ENCODE data around the gene TEX19.
"Not testable (repeated sequence)": the region's sequence is repeated elsewhere in the genome, so short reads cannot be mapped to it uniquely, and the experiment has no call there.

TEX19 gene

DNA sequence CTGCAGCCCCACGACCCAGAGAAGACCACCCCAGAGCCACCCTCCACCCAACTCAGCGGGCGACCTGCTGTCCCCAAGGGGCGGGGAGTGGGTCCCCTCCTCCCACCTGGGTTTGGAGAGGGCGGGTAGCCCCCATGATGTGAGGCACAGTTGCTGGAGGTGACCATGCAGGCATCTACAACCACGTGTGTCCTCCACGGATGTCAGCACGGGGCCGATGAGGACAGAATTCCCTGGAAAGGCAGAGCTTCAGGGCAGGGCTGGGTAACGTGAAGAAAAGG, 19.6 kb downstream of the TEX19 start:
- Histone ChIP-seq H3K36me3 (replicated peaks) (no peaks in the 10 kb centered on the region), H3K4me3 (no peak overlapping the region), H3K27me3 (ENCODE audit: low read depth) (no peaks in the 10 kb centered on the region), H3K9me3 (no peaks in the 10 kb centered on the region), H3K4me1 (no peaks in the 10 kb centered on the region)
- no peak for DNase-seq (ENCODE audit: low spot score in 2 of 2)
- in situ Hi-C loops (cut with MboI; ENCODE audit: low sequenced_read_pairs): no loop called here

DNA sequence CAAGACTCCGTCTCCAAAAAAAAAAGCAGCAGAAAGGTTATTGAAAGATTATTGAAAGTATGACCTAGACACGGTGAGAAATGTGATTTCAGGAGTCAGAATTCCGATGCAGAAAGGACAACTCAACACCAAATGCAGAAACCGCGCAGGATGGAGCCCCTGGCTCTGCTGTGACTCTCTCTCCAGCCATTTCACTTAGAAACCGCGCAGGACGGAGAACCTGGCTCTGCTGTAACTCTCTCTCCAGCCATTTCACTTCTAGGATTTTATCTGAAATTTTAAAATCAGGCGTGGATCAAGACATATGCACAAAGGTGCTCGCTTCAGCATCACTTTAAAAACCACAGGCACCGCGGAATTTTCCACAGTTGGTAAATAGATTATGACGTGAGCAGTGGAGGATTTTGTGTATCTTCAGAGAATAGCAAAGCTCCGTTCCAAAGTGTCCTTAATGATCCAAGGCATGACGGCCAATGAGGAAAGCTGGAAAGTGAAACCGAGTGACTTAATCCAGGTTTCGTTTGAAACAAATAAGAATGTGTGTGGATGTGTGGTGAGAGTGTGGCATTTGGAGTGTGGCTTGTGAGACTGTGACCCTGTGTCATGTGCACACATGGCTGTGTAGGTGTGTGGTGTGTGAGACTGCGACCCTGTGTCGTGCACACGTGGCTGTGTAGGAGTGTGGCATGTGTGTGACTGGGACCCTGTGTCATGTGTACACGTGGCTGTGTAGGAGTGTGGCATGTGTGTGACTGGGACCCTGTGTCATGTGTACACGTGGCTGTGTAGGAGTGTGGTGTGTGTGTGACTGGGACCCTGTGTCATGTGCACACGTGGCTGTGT, 22.0 kb downstream of the TEX19 start:
- in situ Hi-C loops (cut with MboI; ENCODE audit: low sequenced_read_pairs): no loop called here
- DNase-seq (ENCODE audit: low spot score in 2 of 2): no peak

DNA sequence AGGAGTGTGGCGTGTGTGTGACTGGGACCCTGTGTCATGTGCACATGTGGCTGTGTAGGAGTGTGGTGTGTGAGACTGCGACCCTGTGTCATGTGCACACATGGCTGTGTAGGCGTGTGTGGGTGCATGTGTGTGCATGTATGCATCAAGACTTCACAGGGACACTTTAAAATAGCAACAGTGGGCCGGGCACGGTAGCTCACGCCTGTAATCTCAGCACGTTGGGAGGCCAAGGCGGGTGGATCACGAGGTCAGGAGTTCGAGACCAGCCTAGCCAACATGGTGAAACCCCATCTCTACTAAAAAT, 22.6 kb downstream of the TEX19 start:
- H3K4me3 ChIP-seq; H3K9me3 ChIP-seq; H3K27me3 ChIP-seq (ENCODE audit: low read depth); H3K4me1 ChIP-seq; DNase-seq (ENCODE audit: low spot score in 2 of 2); in situ Hi-C loops (cut with MboI; ENCODE audit: low sequenced_read_pairs); H3K36me3 ChIP-seq (replicated peaks): not testable (repeated sequence)

More for the DNA sequence above, 22.0 kb downstream of the TEX19 start:
- Histone ChIP-seq H3K9me3 (no peaks in the 10 kb centered on the region), H3K27me3 (ENCODE audit: low read depth) (no peaks in the 10 kb centered on the region), H3K4me3 (no peak overlapping the region), H3K36me3 (replicated peaks) (no peaks in the 10 kb centered on the region), H3K4me1 (no peaks in the 10 kb centered on the region)

DNA sequence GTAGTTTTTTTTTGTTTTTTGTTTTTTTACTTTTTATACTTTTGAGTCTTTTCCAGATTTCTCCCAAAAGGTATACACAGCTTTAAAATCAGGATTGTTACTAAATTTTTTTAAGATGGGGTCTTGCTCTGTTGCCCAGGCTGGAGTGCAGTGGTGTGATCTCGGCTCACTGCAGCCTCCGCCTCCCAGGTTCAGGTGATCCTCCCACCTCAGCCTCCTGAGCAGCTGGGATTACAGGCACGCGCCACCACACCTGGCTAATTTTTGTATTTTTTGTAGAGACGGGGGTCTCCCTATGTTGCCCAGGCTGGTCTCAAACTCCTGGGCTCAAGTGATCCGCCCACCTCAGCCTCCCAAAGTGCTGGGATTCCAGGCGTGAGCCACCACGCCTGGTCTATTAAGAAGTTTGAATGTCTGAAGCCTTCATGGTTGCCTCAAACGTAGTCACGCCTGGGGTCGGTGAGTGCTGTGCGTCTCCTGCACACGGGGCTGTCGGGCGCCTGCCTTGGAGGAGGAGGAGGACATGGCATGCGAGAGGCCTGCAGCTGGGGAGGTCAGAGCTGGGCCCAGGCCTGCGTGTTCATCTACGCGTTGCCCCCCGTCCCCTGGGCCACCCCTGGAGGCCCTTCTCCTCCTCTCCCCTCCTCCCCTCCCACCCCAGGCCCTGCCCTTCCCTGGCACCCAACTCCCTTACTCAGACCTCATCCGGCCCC, 23.3 kb downstream of the TEX19 start:
- H3K4me3 ChIP-seq; H3K27me3 ChIP-seq (ENCODE audit: low read depth); H3K36me3 ChIP-seq (replicated peaks); in situ Hi-C loops (cut with MboI; ENCODE audit: low sequenced_read_pairs); H3K9me3 ChIP-seq; H3K4me1 ChIP-seq; DNase-seq (ENCODE audit: low spot score in 2 of 2): not testable (repeated sequence)

DNA sequence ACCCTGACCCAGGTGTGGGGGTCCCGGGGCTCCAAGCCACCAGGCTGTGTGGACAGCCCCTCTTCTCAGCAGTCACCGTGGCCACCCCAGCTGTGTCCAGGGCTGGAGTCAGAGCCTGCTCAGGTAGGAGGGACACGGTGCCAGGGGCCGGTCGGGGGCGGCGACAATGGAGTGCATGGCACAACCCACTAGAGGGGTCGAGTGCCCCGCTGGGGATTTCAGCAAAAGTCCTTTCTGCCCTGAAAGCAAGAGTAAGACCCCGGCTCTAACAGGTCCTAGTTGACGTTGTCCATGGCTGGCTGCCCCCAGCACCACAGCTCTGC, 23.8 kb downstream of the TEX19 start:
- no peaks in the 10 kb centered on the region for H3K36me3 ChIP-seq (replicated peaks)
- in situ Hi-C loops (cut with MboI; ENCODE audit: low sequenced_read_pairs): no loop called here
- H3K4me1 ChIP-seq: no peaks in the 10 kb centered on the region
- H3K4me3 ChIP-seq: no peak overlapping the region
- no peak for DNase-seq (ENCODE audit: low spot score in 2 of 2)
- H3K9me3 ChIP-seq: no peaks in the 10 kb centered on the region
- H3K27me3 ChIP-seq (ENCODE audit: low read depth): peaks cover 6% of the 10 kb centered on the region; the same call in 1 of the 2 replicates

DNA sequence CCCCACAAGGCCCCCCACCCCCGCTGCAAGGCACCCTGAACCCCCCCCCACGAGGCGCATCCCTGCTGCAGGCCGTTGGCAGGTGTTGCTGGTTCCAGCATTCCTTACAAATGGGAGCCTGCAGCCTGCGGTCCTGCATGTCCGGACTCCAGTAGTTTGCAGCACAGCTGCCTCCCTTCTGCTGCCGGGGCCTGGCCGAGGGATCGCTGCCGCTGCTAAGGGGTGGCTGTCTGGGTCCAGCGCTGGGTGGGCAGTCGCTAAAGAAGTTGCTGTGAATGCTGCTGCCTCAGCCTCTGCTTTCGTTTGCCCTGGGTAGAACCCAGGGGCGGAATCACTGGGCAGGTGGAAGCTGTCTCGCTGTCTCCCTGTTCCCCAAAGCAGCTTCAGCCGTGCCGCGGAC, 24.4 kb downstream of the TEX19 start:
- H3K9me3 ChIP-seq: no peaks in the 10 kb centered on the region
- H3K27me3 ChIP-seq (ENCODE audit: low read depth): peaks cover 6% of the 10 kb centered on the region; the same call in 1 of the 2 replicates
- in situ Hi-C loops (cut with MboI; ENCODE audit: low sequenced_read_pairs): no loop called here
- no peaks in the 10 kb centered on the region for H3K4me1 ChIP-seq
- DNase-seq (ENCODE audit: low spot score in 2 of 2): no peak
- H3K4me3 ChIP-seq: no peak overlapping the region
- H3K36me3 ChIP-seq (replicated peaks): no peaks in the 10 kb centered on the region

DNA sequence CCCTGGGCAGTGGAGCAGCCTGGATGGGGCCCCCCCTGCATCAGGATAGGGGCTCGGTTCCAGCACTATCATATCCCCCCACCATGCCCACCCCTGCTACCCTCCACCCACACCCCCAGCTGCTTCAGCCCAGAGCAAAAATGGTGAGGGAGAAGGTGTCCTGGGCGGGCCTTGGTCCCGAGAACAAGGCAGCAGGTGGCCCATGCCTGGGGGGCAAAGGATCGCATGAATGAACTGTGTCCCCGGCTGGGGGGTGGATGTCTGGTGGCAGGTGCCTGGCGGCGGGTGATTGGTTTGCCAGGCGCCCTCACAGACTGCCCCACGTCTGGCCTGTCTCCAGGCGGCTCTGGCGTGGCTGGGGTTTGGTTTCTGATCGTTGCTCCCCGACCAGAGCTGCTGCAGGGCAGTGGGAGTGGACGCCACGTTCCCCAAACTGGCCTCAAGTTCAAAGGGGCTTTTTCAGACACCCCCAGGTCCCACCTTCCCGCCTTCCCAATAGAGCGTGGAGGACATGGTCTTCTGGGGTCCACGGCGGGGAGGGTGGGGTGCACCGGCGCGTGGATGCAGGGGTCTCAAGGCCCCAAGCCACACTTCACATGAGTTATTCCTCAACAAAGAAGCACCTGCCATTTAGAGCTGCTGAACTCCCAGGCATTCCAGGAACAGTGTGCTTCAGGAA, 25.1 kb downstream of the TEX19 start:
- in situ Hi-C loops (cut with MboI; ENCODE audit: low sequenced_read_pairs): no loop called here
- no peak for DNase-seq (ENCODE audit: low spot score in 2 of 2)
- H3K4me3 ChIP-seq: no peak overlapping the region
- H3K36me3 ChIP-seq (replicated peaks): no peaks in the 10 kb centered on the region
- H3K27me3 ChIP-seq (ENCODE audit: low read depth): peaks cover 6% of the 10 kb centered on the region; the same call in 1 of the 2 replicates
- H3K4me1 ChIP-seq: no peaks in the 10 kb centered on the region
- H3K9me3 ChIP-seq: no peaks in the 10 kb centered on the region

DNA sequence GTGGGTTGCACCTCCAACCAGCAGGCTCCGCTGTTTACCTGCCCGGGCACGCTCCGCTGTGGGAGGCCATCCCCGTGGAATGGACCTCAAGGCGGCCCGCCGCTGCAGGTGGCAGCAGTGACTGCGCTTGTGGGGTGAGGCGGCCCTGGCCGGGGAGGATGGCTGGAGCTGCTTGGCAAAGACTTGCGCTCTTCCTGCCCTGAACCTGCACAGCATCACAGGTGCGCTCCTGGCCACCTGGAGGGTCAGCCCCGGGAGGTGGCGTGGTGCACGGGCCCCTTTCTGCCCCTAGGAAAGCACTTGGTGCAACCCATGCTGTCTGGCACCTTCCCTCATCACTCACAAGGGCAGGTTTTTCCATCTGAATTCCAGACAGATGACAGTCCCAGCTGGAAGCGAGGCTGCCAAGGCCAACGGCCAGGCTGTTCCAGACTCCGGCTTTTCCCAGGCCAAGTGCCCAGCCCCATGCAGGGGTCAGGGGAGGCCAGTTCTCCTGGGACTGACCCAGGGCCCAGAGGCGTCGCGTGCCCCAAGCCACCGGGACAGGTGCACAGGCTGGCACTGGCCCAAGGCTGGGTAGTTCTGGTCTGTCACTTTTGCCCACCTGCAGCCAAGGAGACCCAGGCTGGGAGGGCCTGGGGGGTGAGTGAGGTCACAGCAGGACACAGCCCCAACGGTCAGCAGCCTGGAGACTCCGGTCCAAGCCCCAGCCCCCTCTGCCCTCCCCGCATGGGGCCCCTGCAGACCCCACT, 25.9 kb downstream of the TEX19 start:
- H3K36me3 ChIP-seq (replicated peaks): no peaks in the 10 kb centered on the region
- no peaks in the 10 kb centered on the region for H3K9me3 ChIP-seq
- H3K4me3 ChIP-seq: no peak overlapping the region
- in situ Hi-C loops (cut with MboI; ENCODE audit: low sequenced_read_pairs): no loop called here
- DNase-seq (ENCODE audit: low spot score in 2 of 2): no peak
- H3K27me3 ChIP-seq (ENCODE audit: low read depth): peaks cover 6% of the 10 kb centered on the region; the same call in 1 of the 2 replicates
- H3K4me1 ChIP-seq: no peaks in the 10 kb centered on the region

DNA sequence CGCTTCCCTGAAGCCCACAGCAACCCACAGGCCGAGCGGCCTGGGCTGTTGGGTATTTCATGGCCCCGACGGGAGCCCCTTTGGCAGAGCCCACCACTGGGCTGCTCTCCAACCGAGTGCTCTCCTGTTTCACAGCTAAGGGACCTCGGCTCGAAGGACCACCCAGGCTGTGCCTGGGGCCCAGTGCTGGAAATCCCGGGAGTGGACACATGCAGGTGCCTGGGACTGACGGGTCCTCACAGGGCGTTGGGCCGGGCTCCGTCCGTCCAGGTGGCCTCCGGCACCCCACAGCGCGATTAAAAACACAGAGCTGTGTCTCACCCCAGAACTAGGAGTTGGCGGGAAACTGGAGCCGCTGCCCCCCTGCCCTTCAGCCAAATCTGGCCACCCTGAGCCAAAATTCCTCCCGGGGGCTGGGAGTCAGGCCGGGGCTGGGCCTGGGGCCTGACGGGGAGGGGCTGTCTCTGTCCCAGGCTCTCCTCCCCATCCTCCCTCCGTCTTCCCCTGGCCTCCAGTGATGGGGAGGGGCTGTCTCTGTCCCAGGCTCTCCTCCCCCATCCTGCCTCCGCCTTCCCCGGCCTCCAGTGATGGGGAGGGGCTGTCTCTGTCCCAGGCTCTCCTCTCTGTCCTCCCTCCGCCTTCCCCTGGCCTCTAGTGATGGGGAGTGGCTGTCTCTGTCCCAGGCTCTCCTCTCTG, 26.7 kb downstream of the TEX19 start:
- in situ Hi-C loops (cut with MboI; ENCODE audit: low sequenced_read_pairs): no loop called here
- DNase-seq (ENCODE audit: low spot score in 2 of 2): no peak
- no peaks in the 10 kb centered on the region for H3K36me3 ChIP-seq (replicated peaks)

DNA sequence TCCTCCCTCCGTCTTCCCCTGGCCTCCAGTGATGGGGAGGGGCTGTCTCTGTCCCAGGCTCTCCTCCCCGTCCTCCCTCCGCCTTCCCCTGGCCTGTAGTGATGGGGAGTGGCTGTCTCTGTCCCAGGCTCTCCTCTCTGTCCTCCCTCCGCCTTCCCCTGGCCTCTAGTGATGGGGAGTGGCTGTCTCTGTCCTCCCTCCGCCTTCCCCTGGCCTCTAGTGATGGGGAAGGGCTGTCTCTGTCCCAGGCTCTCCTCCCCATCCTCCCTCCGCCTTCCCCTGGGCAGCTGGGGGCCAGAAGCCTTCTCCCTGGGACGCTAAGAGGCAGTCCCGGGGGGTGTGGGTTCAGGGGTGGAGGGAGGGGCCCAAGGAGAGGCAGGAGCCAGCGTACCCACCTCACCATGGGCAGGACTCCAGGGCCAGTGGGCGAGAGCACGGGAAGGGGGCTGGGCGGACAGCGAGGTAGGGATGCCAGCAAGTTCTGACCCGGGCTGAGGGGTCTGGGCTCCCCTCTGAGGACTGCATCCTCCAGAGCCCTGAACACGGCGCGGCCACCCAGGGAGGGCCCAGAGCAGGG, 27.3 kb downstream of the TEX19 start:
- no peak for DNase-seq (ENCODE audit: low spot score in 2 of 2)
- Histone ChIP-seq H3K27me3 (ENCODE audit: low read depth) (peaks cover 6% of the 10 kb centered on the region; the same call in 1 of the 2 replicates), H3K4me3 (no peak overlapping the region), H3K36me3 (replicated peaks) (no peaks in the 10 kb centered on the region), H3K4me1 (no peaks in the 10 kb centered on the region), H3K9me3 (no peaks in the 10 kb centered on the region)
- in situ Hi-C loops (cut with MboI; ENCODE audit: low sequenced_read_pairs): no loop called here

More for the DNA sequence above, 26.7 kb downstream of the TEX19 start:
- Histone ChIP-seq H3K4me1 (no peaks in the 10 kb centered on the region), H3K9me3 (no peaks in the 10 kb centered on the region), H3K27me3 (ENCODE audit: low read depth) (peaks cover 6% of the 10 kb centered on the region; the same call in 1 of the 2 replicates), H3K4me3 (no peak overlapping the region)

DNA sequence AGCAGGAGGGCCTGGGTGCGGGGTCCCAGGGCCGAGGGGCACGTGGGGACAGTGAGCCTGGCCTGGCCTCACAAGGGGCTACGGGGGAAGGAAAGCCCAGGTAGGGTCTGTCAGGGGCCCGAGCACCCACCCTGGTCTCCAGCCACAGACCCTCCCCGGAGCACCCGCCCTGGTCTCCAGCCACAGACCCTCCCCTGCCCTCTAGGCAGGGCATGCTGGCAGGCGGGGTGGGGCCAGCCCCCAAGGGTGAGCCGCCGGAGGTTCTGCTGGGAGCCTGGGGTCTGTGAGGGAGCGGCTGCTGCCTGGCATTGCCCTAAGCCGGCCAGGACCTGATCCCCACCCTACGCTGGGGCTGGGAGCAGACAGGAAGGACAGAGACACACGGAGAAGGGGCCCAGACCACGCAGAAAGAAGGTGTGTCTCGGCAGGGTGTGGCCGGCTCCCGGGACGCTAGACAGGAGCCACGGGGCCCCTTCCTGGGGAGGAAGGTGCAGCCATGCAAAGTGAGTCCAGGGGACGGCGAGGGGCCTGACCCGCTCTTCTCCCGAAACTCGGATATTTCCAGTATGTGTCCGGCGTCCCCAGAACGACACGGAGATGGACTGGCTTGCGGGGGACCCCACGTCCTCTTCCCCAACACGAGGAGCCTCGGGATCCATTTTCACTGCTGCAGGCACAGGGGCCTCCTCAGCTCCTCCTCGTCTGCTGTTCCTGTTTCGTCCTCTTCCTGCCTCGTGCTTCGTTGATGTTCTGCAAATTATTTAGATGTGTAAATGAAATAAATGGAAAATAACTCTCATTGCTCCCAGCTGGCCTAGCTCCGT, 28.0 kb downstream of the TEX19 start:
- H3K36me3 ChIP-seq (replicated peaks): no peaks in the 10 kb centered on the region
- H3K4me3 ChIP-seq: no peak overlapping the region
- no peaks in the 10 kb centered on the region for H3K9me3 ChIP-seq
- no peaks in the 10 kb centered on the region for H3K4me1 ChIP-seq
- in situ Hi-C loops (cut with MboI; ENCODE audit: low sequenced_read_pairs): no loop called here
- peaks cover 6% of the 10 kb centered on the region; the same call in 1 of the 2 replicates for H3K27me3 ChIP-seq (ENCODE audit: low read depth)
- DNase-seq (ENCODE audit: low spot score in 2 of 2): no peak

DNA sequence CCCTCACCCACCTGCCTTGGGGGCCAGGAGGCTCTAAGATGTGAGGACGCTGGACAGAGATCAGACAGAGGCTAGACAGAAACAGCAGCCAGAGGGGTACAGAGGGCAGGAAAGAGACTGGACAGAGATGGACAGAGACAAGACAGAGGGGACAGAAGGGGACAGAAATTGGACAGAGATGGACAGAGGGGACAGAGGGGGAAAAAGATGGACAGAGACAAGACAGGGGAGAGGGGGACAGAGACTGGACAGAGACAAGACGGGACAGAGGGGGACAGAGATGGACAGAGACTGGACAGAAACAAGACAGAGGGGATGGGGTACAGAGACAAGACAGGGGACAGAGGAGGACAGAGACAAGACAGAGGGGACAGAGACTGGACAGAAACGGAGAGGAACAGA, 28.7 kb downstream of the TEX19 start:
- DNase-seq (ENCODE audit: low spot score in 2 of 2): no peak
- H3K27me3 ChIP-seq (ENCODE audit: low read depth): peaks cover 6% of the 10 kb centered on the region; the same call in 1 of the 2 replicates
- H3K9me3 ChIP-seq: no peaks in the 10 kb centered on the region
- H3K4me3 ChIP-seq: no peak overlapping the region
- H3K4me1 ChIP-seq: no peaks in the 10 kb centered on the region
- H3K36me3 ChIP-seq (replicated peaks): no peaks in the 10 kb centered on the region
- in situ Hi-C loops (cut with MboI; ENCODE audit: low sequenced_read_pairs): no loop called here

All from HAP-1 (cell line).